D721Med (cell line): Measurements from ENCODE around the gene CBLB.

Source experiments
- DNase-seq: peaks from one replicate; pipeline ENCODE4 v3.0.0; 2011; ENCODE audit warnings: low spot score; ENCODE audit not compliant: insufficient read length
- FAIRE-seq: peaks from 2 replicates; lab custom pipeline; 2011; peaks lifted over from hg19 to GRCh38; lab: Jason Lieb, UNC
- TF ChIP-seq, protein P1 (sequence below): IDR thresholded peaks from 2 replicates; pipeline ENCODE4 v1.5.1; 2012; ENCODE audit warnings: mild to moderate bottlenecking, control low read depth; ENCODE audit not compliant: insufficient read depth; ENCODE audit errors: missing control alignments

Gene CBLB

GRCh38 chr3:105647047-105647446 is 221.8 kb downstream of the CBLB start:
- FAIRE-seq (no peak), DNase-seq (no peak)
- TF ChIP-seq, protein P1, sequence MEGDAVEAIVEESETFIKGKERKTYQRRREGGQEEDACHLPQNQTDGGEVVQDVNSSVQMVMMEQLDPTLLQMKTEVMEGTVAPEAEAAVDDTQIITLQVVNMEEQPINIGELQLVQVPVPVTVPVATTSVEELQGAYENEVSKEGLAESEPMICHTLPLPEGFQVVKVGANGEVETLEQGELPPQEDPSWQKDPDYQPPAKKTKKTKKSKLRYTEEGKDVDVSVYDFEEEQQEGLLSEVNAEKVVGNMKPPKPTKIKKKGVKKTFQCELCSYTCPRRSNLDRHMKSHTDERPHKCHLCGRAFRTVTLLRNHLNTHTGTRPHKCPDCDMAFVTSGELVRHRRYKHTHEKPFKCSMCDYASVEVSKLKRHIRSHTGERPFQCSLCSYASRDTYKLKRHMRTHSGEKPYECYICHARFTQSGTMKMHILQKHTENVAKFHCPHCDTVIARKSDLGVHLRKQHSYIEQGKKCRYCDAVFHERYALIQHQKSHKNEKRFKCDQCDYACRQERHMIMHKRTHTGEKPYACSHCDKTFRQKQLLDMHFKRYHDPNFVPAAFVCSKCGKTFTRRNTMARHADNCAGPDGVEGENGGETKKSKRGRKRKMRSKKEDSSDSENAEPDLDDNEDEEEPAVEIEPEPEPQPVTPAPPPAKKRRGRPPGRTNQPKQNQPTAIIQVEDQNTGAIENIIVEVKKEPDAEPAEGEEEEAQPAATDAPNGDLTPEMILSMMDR = no peak

GRCh38 chr3:105639131-105639530 is 229.7 kb downstream of the CBLB start:
- DNase-seq (no peak), FAIRE-seq (no peak)
- TF ChIP-seq, protein P1 = no peak

DNA sequence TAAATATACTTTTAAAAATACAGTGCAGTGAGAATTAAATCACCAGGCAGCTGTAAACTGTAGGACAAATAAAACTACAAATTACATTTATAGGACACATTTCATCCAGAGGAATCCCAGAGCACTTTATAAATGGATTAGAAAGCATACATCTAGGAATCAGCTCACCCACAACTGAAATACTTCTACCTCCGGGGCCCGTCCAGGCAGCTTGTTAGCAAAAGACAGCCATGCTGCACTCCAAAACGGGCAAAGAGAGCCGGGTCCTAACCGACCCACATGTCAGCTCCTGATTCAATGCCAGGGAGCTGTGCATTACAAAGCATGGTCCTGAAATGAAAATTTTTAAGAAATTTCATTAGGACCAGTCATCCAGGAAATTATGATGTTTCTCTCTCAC is 234.1 kb downstream of the CBLB start:
- DNase-seq = no peak
- FAIRE-seq = no peak
- TF ChIP-seq, protein P1 = no peak

- FAIRE-seq (no peak), DNase-seq (no peak)
- TF ChIP-seq, protein P1 = no peak
Observed at GRCh38 chr3:105629718-105630117, 239.1 kb downstream of the CBLB start.

DNA sequence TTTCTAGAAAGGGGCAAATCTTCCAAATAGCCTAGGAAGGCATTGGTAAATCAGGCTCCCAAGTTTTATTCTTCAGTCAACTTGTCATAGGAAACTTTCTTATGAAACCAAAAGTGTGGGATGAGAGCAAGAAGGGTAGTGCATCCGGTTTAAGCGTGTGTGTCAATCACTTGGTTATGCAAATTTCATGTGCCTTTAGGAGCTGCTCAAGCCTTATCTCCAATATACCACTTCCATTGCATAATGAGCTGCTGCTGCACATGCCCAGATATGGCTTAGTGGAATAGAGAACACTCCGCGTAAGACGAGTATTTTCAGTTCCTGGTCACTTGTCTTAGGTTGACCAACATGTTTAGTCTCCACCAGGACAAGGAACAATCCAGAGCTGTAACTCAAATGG is 242.1 kb downstream of the CBLB start:
- TF ChIP-seq, protein P1 = no peak
- no peak for DNase-seq
- no peak for FAIRE-seq

DNA sequence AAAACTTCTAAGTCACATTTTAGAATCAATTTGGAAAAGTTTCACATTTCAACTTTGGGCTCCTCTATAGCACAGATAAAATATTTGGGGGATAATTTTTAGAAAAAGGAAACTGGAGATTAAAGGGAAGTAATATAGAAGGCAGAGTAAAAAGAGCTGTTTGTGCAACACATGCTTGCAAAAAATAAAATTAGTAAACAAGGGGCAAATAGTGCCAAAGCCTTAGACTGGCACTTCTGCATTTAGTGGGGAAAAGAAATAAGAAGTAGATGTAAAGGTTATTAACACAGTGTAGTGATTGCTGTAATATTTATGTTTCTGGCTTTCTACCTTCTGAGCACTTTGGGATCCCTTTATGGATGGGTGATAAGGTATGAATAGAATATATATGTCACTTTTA is 246.6 kb downstream of the CBLB start:
- no peak for DNase-seq
- TF ChIP-seq, protein P1 = no peak
- FAIRE-seq = no peak

DNA sequence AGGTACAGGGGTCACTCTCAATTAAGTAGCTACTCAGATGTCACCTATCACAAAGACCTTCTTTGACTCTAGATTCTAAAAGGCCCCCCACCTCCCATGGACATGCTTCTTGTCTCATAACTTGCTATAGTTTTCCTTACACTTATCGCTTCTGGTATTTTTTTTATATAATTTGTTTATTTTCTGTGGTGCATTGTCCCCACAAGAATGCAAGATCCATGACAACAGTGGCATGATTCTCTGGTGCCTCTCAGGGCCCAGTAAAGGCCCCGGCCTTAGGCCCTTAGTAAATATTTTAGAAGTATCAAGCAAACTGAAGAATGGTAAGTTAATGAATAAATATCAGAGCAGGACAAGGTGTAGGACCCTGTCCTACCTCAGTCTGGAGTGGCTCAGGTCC is 248.6 kb downstream of the CBLB start:
- no peak for FAIRE-seq
- TF ChIP-seq, protein P1 = no peak
- DNase-seq = no peak
